ENCODE results near the gene CA10. TPM values are rescaled to one million over a fixed set of nuclear protein-coding genes. Genes with fewer than 3 reads are reported as not detected.

The CA10 gene
- total and polyA plus RNA-seq, 4 donors = not detected

- no peaks in the 10 kb centered on the region for H3K36me3 ChIP-seq (ENCODE audit: control insufficient read depth in 1 of 2, insufficient read depth in 2 of 2, low read length in 1 of 2)
- intact Hi-C loops (cut with DNase I) = no loop called here
- DNase-seq (no peak), ATAC-seq (ENCODE audit: low FRiP score) (no peak)
- no peaks in the 10 kb centered on the region for H3K4me1 ChIP-seq (ENCODE audit: control insufficient read depth in 1 of 2, insufficient read depth in 2 of 2, low read length in 2 of 2)
- H3K9me3 ChIP-seq (ENCODE audit: control insufficient read depth, low read length) = no peaks in the 10 kb centered on the region
- 29 to 72% methylated on average over 1 of the region's 1 CpG for WGBS, 2 donors
- no peaks in the 10 kb centered on the region for H3K27me3 ChIP-seq (ENCODE audit: control insufficient read depth in 1 of 2, insufficient read depth in 2 of 2, low read length in 1 of 2)
- H3K27ac ChIP-seq (ENCODE audit: low read depth in 1 of 2, low read length in 2 of 2) = no peak overlapping the region
- no peak overlapping the region for H3K4me3 ChIP-seq (ENCODE audit: low read length in 2 of 2)
These were observed 545.3 kb downstream of the CA10 start for GRCh38 chr17:51613255-51613654.

GRCh38 chr17:51612692-51613091, 545.8 kb downstream of the CA10 start:
- intact Hi-C loops (cut with DNase I) = no loop called here
- no peaks in the 10 kb centered on the region for H3K4me1 ChIP-seq (ENCODE audit: control insufficient read depth in 1 of 2, insufficient read depth in 2 of 2, low read length in 2 of 2)
- ATAC-seq (ENCODE audit: low FRiP score) (no peak), DNase-seq (no peak)
- H3K27me3 ChIP-seq (ENCODE audit: control insufficient read depth in 1 of 2, insufficient read depth in 2 of 2, low read length in 1 of 2) = no peaks in the 10 kb centered on the region
- 78 to 87% methylated on average over 3 of the region's 3 CpGs for WGBS, 2 donors
- H3K27ac ChIP-seq (ENCODE audit: low read depth in 1 of 2, low read length in 2 of 2) = no peak overlapping the region
- no peaks in the 10 kb centered on the region for H3K36me3 ChIP-seq (ENCODE audit: control insufficient read depth in 1 of 2, insufficient read depth in 2 of 2, low read length in 1 of 2)
- no peak overlapping the region for H3K4me3 ChIP-seq (ENCODE audit: low read length in 2 of 2)
- H3K9me3 ChIP-seq (ENCODE audit: control insufficient read depth, low read length) = no peaks in the 10 kb centered on the region

- DNase-seq = no peak
- WGBS, 2 donors = 65 to 72% methylated on average over 6 of the region's 6 CpGs
- H3K27me3 ChIP-seq (ENCODE audit: control insufficient read depth in 1 of 2, insufficient read depth in 2 of 2, low read length in 1 of 2) = no peaks in the 10 kb centered on the region
- H3K27ac ChIP-seq (ENCODE audit: low read depth in 1 of 2, low read length in 2 of 2) = no peak overlapping the region
- H3K9me3 ChIP-seq (ENCODE audit: control insufficient read depth, low read length) = no peaks in the 10 kb centered on the region
- no peak overlapping the region for H3K4me3 ChIP-seq (ENCODE audit: low read length in 2 of 2)
- H3K36me3 ChIP-seq (ENCODE audit: control insufficient read depth in 1 of 2, insufficient read depth in 2 of 2, low read length in 1 of 2) = no peaks in the 10 kb centered on the region
- intact Hi-C loops (cut with DNase I) = no loop called here
- no peaks in the 10 kb centered on the region for H3K4me1 ChIP-seq (ENCODE audit: control insufficient read depth in 1 of 2, insufficient read depth in 2 of 2, low read length in 2 of 2)
- no peak for ATAC-seq (ENCODE audit: low FRiP score)
These were observed 546.9 kb downstream of the CA10 start for GRCh38 chr17:51611585-51611984.

GRCh38 chr17:51610834-51611233, 547.7 kb downstream of the CA10 start:
- Histone ChIP-seq H3K4me3 (ENCODE audit: low read length in 2 of 2) (no peak overlapping the region), H3K27me3 (ENCODE audit: control insufficient read depth in 1 of 2, insufficient read depth in 2 of 2, low read length in 1 of 2) (no peaks in the 10 kb centered on the region), H3K36me3 (ENCODE audit: control insufficient read depth in 1 of 2, insufficient read depth in 2 of 2, low read length in 1 of 2) (no peaks in the 10 kb centered on the region), H3K27ac (ENCODE audit: low read depth in 1 of 2, low read length in 2 of 2) (no peak overlapping the region), H3K9me3 (ENCODE audit: control insufficient read depth, low read length) (peaks cover 1% of the 10 kb centered on the region), H3K4me1 (ENCODE audit: control insufficient read depth in 1 of 2, insufficient read depth in 2 of 2, low read length in 2 of 2) (no peaks in the 10 kb centered on the region)
- WGBS, 2 donors = 75 to 83% methylated on average over 5 of the region's 5 CpGs
- intact Hi-C loops (cut with DNase I) = no loop called here
- DNase-seq (no peak), ATAC-seq (ENCODE audit: low FRiP score) (no peak)

- H3K36me3 ChIP-seq (ENCODE audit: control insufficient read depth in 1 of 2, insufficient read depth in 2 of 2, low read length in 1 of 2) = no peaks in the 10 kb centered on the region
- no peak for DNase-seq
- no peak overlapping the region for H3K4me3 ChIP-seq (ENCODE audit: low read length in 2 of 2)
- H3K27me3 ChIP-seq (ENCODE audit: control insufficient read depth in 1 of 2, insufficient read depth in 2 of 2, low read length in 1 of 2) = no peaks in the 10 kb centered on the region
- intact Hi-C loops (cut with DNase I) = no loop called here
- no peak overlapping the region for H3K27ac ChIP-seq (ENCODE audit: low read depth in 1 of 2, low read length in 2 of 2)
- no peak for ATAC-seq (ENCODE audit: low FRiP score)
- 75 to 79% methylated on average over 4 of the region's 4 CpGs for WGBS, 2 donors
- H3K9me3 ChIP-seq (ENCODE audit: control insufficient read depth, low read length) = peaks cover 1% of the 10 kb centered on the region
- no peaks in the 10 kb centered on the region for H3K4me1 ChIP-seq (ENCODE audit: control insufficient read depth in 1 of 2, insufficient read depth in 2 of 2, low read length in 2 of 2)
These were observed 548.4 kb downstream of the CA10 start for GRCh38 chr17:51610155-51610554.

- Histone ChIP-seq H3K4me3 (ENCODE audit: low read length in 2 of 2) (no peak overlapping the region), H3K27ac (ENCODE audit: low read depth in 1 of 2, low read length in 2 of 2) (no peak overlapping the region), H3K36me3 (ENCODE audit: control insufficient read depth in 1 of 2, insufficient read depth in 2 of 2, low read length in 1 of 2) (no peaks in the 10 kb centered on the region), H3K9me3 (ENCODE audit: control insufficient read depth, low read length) (peaks cover 1% of the 10 kb centered on the region), H3K27me3 (ENCODE audit: control insufficient read depth in 1 of 2, insufficient read depth in 2 of 2, low read length in 1 of 2) (no peaks in the 10 kb centered on the region), H3K4me1 (ENCODE audit: control insufficient read depth in 1 of 2, insufficient read depth in 2 of 2, low read length in 2 of 2) (no peaks in the 10 kb centered on the region)
- no peak for ATAC-seq (ENCODE audit: low FRiP score)
- WGBS, 2 donors = 65 to 69% methylated on average over 9 of the region's 9 CpGs
- no peak for DNase-seq
- intact Hi-C loops (cut with DNase I) = no loop called here
These were observed 550.1 kb downstream of the CA10 start for GRCh38 chr17:51608251-51608933.

- Histone ChIP-seq H3K27me3 (ENCODE audit: control insufficient read depth in 1 of 2, insufficient read depth in 2 of 2, low read length in 1 of 2) (no peaks in the 10 kb centered on the region), H3K9me3 (ENCODE audit: control insufficient read depth, low read length) (peaks cover 1% of the 10 kb centered on the region), H3K4me3 (ENCODE audit: low read length in 2 of 2) (no peak overlapping the region), H3K36me3 (ENCODE audit: control insufficient read depth in 1 of 2, insufficient read depth in 2 of 2, low read length in 1 of 2) (no peaks in the 10 kb centered on the region), H3K27ac (ENCODE audit: low read depth in 1 of 2, low read length in 2 of 2) (no peak overlapping the region), H3K4me1 (ENCODE audit: control insufficient read depth in 1 of 2, insufficient read depth in 2 of 2, low read length in 2 of 2) (no peaks in the 10 kb centered on the region)
- intact Hi-C loops (cut with DNase I) = no loop called here
- WGBS, 2 donors = 68 to 85% methylated on average over 2 of the region's 2 CpGs
- DNase-seq (no peak), ATAC-seq (ENCODE audit: low FRiP score) (no peak)
These were observed 551.0 kb downstream of the CA10 start for GRCh38 chr17:51607512-51607911.

GRCh38 chr17:51604299-51605020, 554.1 kb downstream of the CA10 start:
- H3K27ac ChIP-seq (ENCODE audit: low read depth in 1 of 2, low read length in 2 of 2) = no peak overlapping the region
- intact Hi-C loops (cut with DNase I) = no loop called here
- DNase-seq = no peak
- WGBS, 2 donors = 10 to 21% methylated on average over 2 of the region's 2 CpGs
- H3K4me3 ChIP-seq (ENCODE audit: low read length in 2 of 2) = no peak overlapping the region
- H3K4me1 ChIP-seq (ENCODE audit: control insufficient read depth in 1 of 2, insufficient read depth in 2 of 2, low read length in 2 of 2) = no peaks in the 10 kb centered on the region
- no peaks in the 10 kb centered on the region for H3K27me3 ChIP-seq (ENCODE audit: control insufficient read depth in 1 of 2, insufficient read depth in 2 of 2, low read length in 1 of 2)
- H3K36me3 ChIP-seq (ENCODE audit: control insufficient read depth in 1 of 2, insufficient read depth in 2 of 2, low read length in 1 of 2) = no peaks in the 10 kb centered on the region
- peaks cover 1% of the 10 kb centered on the region for H3K9me3 ChIP-seq (ENCODE audit: control insufficient read depth, low read length)
- no peak for ATAC-seq (ENCODE audit: low FRiP score)

- no peak overlapping the region for H3K27ac ChIP-seq (ENCODE audit: low read depth in 1 of 2, low read length in 2 of 2)
- H3K36me3 ChIP-seq (ENCODE audit: control insufficient read depth in 1 of 2, insufficient read depth in 2 of 2, low read length in 1 of 2) = no peaks in the 10 kb centered on the region
- intact Hi-C loops (cut with DNase I) = no loop called here
- ATAC-seq (ENCODE audit: low FRiP score) (no peak), DNase-seq (no peak)
- H3K9me3 ChIP-seq (ENCODE audit: control insufficient read depth, low read length) = peaks cover 1% of the 10 kb centered on the region
- 79 to 83% methylated on average over 6 of the region's 6 CpGs for WGBS, 2 donors
- no peak overlapping the region for H3K4me3 ChIP-seq (ENCODE audit: low read length in 2 of 2)
- no peaks in the 10 kb centered on the region for H3K4me1 ChIP-seq (ENCODE audit: control insufficient read depth in 1 of 2, insufficient read depth in 2 of 2, low read length in 2 of 2)
- H3K27me3 ChIP-seq (ENCODE audit: control insufficient read depth in 1 of 2, insufficient read depth in 2 of 2, low read length in 1 of 2) = no peaks in the 10 kb centered on the region
These were observed 556.8 kb downstream of the CA10 start for GRCh38 chr17:51601622-51602261.
